GM23338 (cell line): Measurements from ENCODE around the gene COL4A5. TPM values are rescaled to one million over a fixed set of nuclear protein-coding genes. Genes with fewer than 3 reads are reported as not detected.

Experiments used
- ATAC-seq: fragments of 200-7000 bp; cut with Tn5 transposase; 3 replicates; pipeline ENCODE4 v1.9.1; 2020
- DNase-seq: peaks from one replicate; pipeline ENCODE4 v3.0.0-alpha.2; 2015; ENCODE audit warnings: low spot score
- H2AFZ ChIP-seq: fragments of 200-600 bp; sonication (generic); 2 replicates; pipeline ENCODE4 v1.8.0; 2016; ENCODE audit warnings: antibody characterized with exemption, mild to moderate bottlenecking, moderate library complexity
- H3F3A ChIP-seq: fragments of 200-600 bp; sonication (generic); replicated peaks from 2 replicates; pipeline ENCODE4 v1.8.0; 2017; ENCODE audit warnings: antibody characterized with exemption, mixed run types, low read depth
- H3K27ac ChIP-seq: fragments of 200-600 bp; sonication (generic); 2 replicates; pipeline ENCODE4 v1.6.1; 2016; ENCODE audit warnings: low read depth
- H3K27me3 ChIP-seq: fragments of 200-600 bp; sonication (generic); 2 replicates; pipeline ENCODE4 v1.8.0; 2016; ENCODE audit warnings: mild to moderate bottlenecking, mixed run types, moderate library complexity; ENCODE audit not compliant: insufficient read depth
- H3K36me3 ChIP-seq: fragments of 200-600 bp; sonication (generic); 2 replicates; pipeline ENCODE4 v1.8.0; 2016; ENCODE audit warnings: mild to moderate bottlenecking; ENCODE audit not compliant: insufficient read depth
- H3K4me1 ChIP-seq: fragments of 200-600 bp; sonication (generic); 2 replicates; pipeline ENCODE4 v1.8.0; 2016; ENCODE audit warnings: mild to moderate bottlenecking, moderate library complexity; ENCODE audit not compliant: insufficient read depth
- H3K4me2 ChIP-seq: fragments of 200-600 bp; sonication (generic); 2 replicates; pipeline ENCODE4 v1.7.1; 2017; ENCODE audit warnings: mixed run types
- H3K4me3 ChIP-seq: fragments of 200-600 bp; sonication (generic); 2 replicates; pipeline ENCODE4 v1.6.1; 2016; ENCODE audit warnings: mixed run types
- H3K79me2 ChIP-seq: fragments of 200-600 bp; sonication (generic); replicated peaks from 2 replicates; pipeline ENCODE4 v1.8.0; 2017; ENCODE audit warnings: mild to moderate bottlenecking; ENCODE audit not compliant: insufficient read depth
- H3K9me2 ChIP-seq: fragments of 200-600 bp; sonication (generic); 2 replicates; pipeline ENCODE4 v1.8.0; 2017; ENCODE audit not compliant: insufficient read depth
- H4K20me1 ChIP-seq: fragments of 200-600 bp; sonication (generic); replicated peaks from 2 replicates; pipeline ENCODE4 v1.8.0; 2017; ENCODE audit warnings: mild to moderate bottlenecking; ENCODE audit not compliant: insufficient read depth
- H3K27ac Mint-ChIP-seq: 2 replicates; pipeline ENCODE4 v1.8.0; 2020; ENCODE audit warnings: inconsistent platforms, mild to moderate bottlenecking, moderate library complexity, mixed read lengths
- H3K27me3 Mint-ChIP-seq: 3 replicates; pipeline ENCODE4 v1.8.0; 2022; ENCODE audit warnings: low read depth, mild to moderate bottlenecking, moderate library complexity, mixed read lengths, inconsistent platforms; ENCODE audit not compliant: insufficient read depth, poor library complexity
- H3K36me3 Mint-ChIP-seq: 3 replicates; pipeline ENCODE4 v1.8.0; 2021; ENCODE audit warnings: low read depth, mild to moderate bottlenecking, inconsistent platforms, moderate library complexity, mixed read lengths
- H3K4me1 Mint-ChIP-seq: 3 replicates; pipeline ENCODE4 v1.8.0; 2020; ENCODE audit warnings: mild to moderate bottlenecking, inconsistent platforms, mixed read lengths
- H3K4me3 Mint-ChIP-seq: 3 replicates; pipeline ENCODE4 v1.8.0; 2021; ENCODE audit warnings: moderate library complexity, mild to moderate bottlenecking, inconsistent platforms, mixed read lengths
- H3K9me3 Mint-ChIP-seq: 3 replicates; pipeline ENCODE4 v1.8.0; 2020; ENCODE audit warnings: moderate library complexity, mild to moderate bottlenecking, inconsistent platforms, mixed read lengths
- CTCF ChIP-seq, 2 experiments: fragments of 200-600 bp in 1 of 2; sonication (generic) in 1 of 2; conservative IDR thresholded peaks; 2 replicates each; pipeline versions ENCODE4 v1.5.1 to v1.6.1; 2016 to 2017; ENCODE audit warnings: antibody characterized with exemption in 2 of 2, low read depth in 2 of 2, mild to moderate bottlenecking in 2 of 2, moderate library complexity in 1 of 2
- ETS1 ChIP-seq: IDR thresholded peaks from 2 replicates; pipeline ENCODE4 v1.6.1; 2016; ENCODE audit warnings: antibody characterized with exemption
- EZH2 ChIP-seq: fragments of 200-600 bp; sonication (generic); IDR thresholded peaks from one replicate; pipeline ENCODE4 v1.8.0; 2017; ENCODE audit warnings: antibody characterized with exemption, mild to moderate bottlenecking, low read depth; ENCODE audit not compliant: unreplicated experiment
- EZH2phosphoT487 ChIP-seq: fragments of 200-600 bp; sonication (generic); IDR thresholded peaks from one replicate; pipeline ENCODE4 v1.8.1; 2018; ENCODE audit warnings: antibody characterized with exemption; ENCODE audit not compliant: unreplicated experiment
- JUNB ChIP-seq: IDR thresholded peaks from one replicate; pipeline ENCODE4 v1.6.1; 2016; ENCODE audit warnings: antibody characterized with exemption; ENCODE audit not compliant: unreplicated experiment
- NANOG ChIP-seq: IDR thresholded peaks from 2 replicates; pipeline ENCODE4 v1.6.1; 2016; ENCODE audit warnings: antibody characterized with exemption, borderline replicate concordance
- POLR2AphosphoS5 ChIP-seq: IDR thresholded peaks from 2 replicates; pipeline ENCODE4 v1.6.1; 2016; ENCODE audit warnings: antibody characterized with exemption, low read depth
- REST ChIP-seq: IDR thresholded peaks from one replicate; pipeline ENCODE4 v1.6.1; 2018; ENCODE audit warnings: antibody characterized with exemption; ENCODE audit not compliant: unreplicated experiment
- STAT1 ChIP-seq: IDR thresholded peaks from one replicate; pipeline ENCODE4 v1.6.1; 2016; ENCODE audit warnings: antibody characterized with exemption; ENCODE audit not compliant: unreplicated experiment
- ZNF114 ChIP-seq: fragments of 250-450 bp; sonication (Bioruptor Pico); IDR thresholded peaks from 2 replicates; pipeline ENCODE4 v1.5.0; 2020; ENCODE audit warnings: mild to moderate bottlenecking, moderate library complexity
- ZNF331 ChIP-seq: fragments of 250-450 bp; sonication (Bioruptor Pico); IDR thresholded peaks from 2 replicates; pipeline ENCODE4 v1.5.0; 2020; ENCODE audit warnings: low read depth, mild to moderate bottlenecking, moderate library complexity
- ZNF462 ChIP-seq: fragments of 250-450 bp; sonication (Bioruptor Pico); IDR thresholded peaks from 2 replicates; pipeline ENCODE4 v1.5.0; 2020; ENCODE audit warnings: mild to moderate bottlenecking, moderate library complexity
- polyA plus RNA-seq: library from polyadenylated mRNA; unstranded; fragments of >200 nt; fragmentation: Nextera tagmentation; extraction: Ambion mirVana; gene quantifications from 2 replicates; pipeline ENCODE4 v1.2.1, GENCODE V29; 2016
- total RNA-seq: library from RNA; depleted of rRNA; stranded (reverse); fragments of >200 nt; shearing (Covaris generic); gene quantifications from 2 replicates; pipeline ENCODE4 v1.2.3, GENCODE V29; 2014

The COL4A5 gene
- total and polyA plus RNA-seq, 2 experiments from 2014 or later = 15.5 to 48.1 TPM

- H3K79me2 ChIP-seq = peaks cover 12% of the 10 kb centered on the region; the same call in 1 of the 2 replicates
- no peaks in the 10 kb centered on the region for H3F3A ChIP-seq
- H3K4me3 ChIP-seq = peak overlapping the region; percentile 48
- peaks cover 31% of the 10 kb centered on the region for H3K4me1 ChIP-seq
- Mint-ChIP-seq H3K27me3 (peaks cover 31% of the 10 kb centered on the region), H3K36me3 (peaks cover 29% of the 10 kb centered on the region), H3K4me1 (peaks cover 40% of the 10 kb centered on the region), H3K27ac (no peak overlapping the region), H3K9me3 (peaks cover 27% of the 10 kb centered on the region), H3K4me3 (peak overlapping the region; percentile 72)
- H4K20me1 ChIP-seq = no peaks in the 10 kb centered on the region
- peak; percentile 52 for DNase-seq
- H2AFZ ChIP-seq = no peak overlapping the region
- H3K27ac ChIP-seq = no peak overlapping the region
- no peak for TF ChIP-seq EZH2
- no peak for TF ChIP-seq JUNB
- no peak for TF ChIP-seq POLR2AphosphoS5
- TF ChIP-seq EZH2phosphoT487 = no peak
- TF ChIP-seq ETS1 = no peak
- TF ChIP-seq ZNF331 (CRISPR knock-in tag) = no peak
- no peak for TF ChIP-seq NANOG
- no peak for TF ChIP-seq ZNF114 (CRISPR knock-in tag)
- no peak for TF ChIP-seq STAT1
- no peak for TF ChIP-seq REST
- TF ChIP-seq ZNF462 (CRISPR knock-in tag) = no peak
- no peak for TF ChIP-seq CTCF (conservative IDR thresholded peaks at IDR 0.05; ENCODE audit: low read depth in 2 of 2)
- H3K36me3 ChIP-seq = no peaks in the 10 kb centered on the region; the same call in 1 of the 2 replicates
- ATAC-seq = peak; percentile 9
- H3K4me2 ChIP-seq = peak overlapping the region; percentile 58
- H3K27me3 ChIP-seq = peaks cover 30% of the 10 kb centered on the region
- no peaks in the 10 kb centered on the region for H3K9me2 ChIP-seq
These were observed 293.1 kb downstream of the COL4A5 start for GRCh38 chrX:108732630-108733321.
